GM19397 (cell line): Measurements from ENCODE around the gene CIAO2B.
"Not testable (repeated sequence)": the region's sequence is repeated elsewhere in the genome, so short reads cannot be mapped to it uniquely, and the experiment has no call there.

Experiments used
- ATAC-seq: cut with Tn5 transposase; IDR thresholded peaks from one replicate; pipeline ENCODE4 v1.9.1; 2021; ENCODE audit warnings: mild to moderate bottlenecking, moderate library complexity; ENCODE audit not compliant: unreplicated experiment

Gene CIAO2B

DNA sequence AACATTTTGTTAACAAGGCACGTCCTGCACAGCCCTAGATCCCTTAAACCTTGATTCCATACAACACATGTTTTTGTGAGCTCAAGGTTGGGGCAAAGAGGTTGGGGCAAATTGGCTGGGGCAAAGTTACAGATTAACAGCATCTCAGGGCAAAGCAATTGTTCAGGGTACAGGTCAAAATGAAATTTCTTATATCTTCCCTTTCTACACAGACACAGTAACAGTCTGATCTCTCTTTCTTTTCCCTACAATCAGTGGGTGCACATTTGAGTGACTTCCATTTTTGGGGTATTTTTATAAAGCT, 21.9 kb upstream of the CIAO2B start:
- not testable (repeated sequence) for ATAC-seq

DNA sequence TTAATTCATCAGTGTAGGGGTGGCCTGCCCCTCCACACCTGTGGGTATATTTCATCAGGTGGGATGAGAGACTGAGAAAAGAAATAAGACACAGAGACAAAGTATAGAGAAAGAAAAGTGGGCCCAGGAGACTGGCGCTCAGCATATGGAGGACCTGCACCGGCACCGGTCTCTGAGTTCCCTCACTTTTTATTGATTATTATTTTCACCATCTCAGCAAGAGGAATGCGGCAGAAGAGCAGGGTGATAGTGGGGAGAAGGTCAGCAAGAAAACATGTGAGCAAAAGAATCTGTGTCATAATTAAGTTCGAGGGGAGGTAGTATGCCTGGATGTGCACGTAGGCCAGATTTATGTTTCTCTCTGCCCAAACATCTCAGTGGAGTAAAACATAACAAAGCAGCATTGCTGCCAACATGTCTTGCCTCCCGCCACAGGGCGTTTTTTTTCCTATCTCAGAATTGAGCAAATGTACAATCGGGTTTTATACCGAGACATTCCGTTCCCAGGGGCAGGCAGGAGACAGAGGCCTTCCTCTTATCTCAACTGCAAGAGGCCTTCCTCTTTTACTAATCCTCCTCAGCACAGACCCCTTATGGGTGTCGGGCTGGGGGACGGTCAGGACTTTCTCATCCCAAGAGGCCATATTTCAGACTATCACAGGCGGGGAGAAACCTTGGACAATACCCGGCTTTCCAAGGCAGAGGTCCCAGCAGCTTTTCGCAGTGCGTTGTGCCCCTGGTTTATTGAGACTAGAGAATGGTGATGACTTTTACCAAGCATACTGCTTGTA, 21.4 kb upstream of the CIAO2B start:
- ATAC-seq, result not testable (repeated sequence)

DNA sequence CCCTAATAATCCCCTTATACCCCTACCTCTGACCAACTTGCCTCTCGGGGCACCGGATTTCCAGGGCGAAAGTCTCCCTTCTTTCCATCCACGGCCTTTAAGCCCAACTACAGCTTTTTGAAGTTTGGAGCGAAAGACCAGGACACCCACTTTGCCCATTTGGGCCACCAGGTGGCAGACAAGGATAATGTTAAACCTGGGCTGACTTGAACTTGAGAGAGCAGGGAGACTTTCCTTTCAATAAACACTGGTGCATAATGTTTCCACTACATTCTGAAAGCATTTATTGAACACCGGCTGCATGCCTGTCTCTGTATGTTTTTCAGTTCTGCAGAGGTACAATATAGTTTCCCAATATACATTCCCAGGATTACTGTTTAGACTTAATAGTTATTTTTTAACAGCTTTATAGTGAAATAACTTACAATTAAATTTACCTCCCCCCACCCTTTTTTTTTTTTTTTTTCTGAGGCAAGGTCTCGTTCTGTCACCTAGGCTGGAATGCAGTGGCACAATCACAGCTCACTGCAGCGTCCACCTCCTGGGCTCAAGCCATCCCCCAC, 20.0 kb upstream of the CIAO2B start:
- ATAC-seq, result no peak

DNA sequence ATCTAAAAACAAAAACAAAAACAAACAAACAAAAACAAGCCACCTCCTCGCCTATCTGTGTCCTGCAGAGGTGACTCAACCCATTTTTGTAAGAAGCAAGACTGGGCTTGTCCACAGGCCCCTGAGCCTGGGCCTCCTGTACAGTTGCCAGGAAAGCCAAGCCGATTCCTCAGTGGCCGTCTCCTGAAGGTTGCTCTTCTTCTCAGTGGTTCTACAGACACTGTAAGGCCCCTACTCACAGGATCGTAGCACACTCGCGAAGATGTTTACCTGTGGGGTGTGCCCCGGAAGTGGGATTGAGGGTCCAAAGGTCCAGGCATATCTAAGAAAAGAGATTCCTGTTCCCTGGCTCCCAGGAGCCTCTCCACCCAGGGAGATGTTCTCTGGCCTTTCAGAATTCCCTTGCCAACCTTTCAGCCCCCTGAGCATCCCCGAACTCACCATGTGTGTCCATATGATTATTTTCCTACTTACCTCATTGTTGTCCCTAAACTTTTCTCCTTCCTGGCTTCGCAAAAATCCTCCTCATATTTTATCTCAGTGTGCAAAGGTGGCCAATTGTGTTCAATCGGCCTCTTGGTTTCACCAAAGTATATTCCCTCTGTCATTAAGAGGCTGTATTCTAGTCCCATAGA, 19.4 kb upstream of the CIAO2B start:
- ATAC-seq, result no peak

DNA sequence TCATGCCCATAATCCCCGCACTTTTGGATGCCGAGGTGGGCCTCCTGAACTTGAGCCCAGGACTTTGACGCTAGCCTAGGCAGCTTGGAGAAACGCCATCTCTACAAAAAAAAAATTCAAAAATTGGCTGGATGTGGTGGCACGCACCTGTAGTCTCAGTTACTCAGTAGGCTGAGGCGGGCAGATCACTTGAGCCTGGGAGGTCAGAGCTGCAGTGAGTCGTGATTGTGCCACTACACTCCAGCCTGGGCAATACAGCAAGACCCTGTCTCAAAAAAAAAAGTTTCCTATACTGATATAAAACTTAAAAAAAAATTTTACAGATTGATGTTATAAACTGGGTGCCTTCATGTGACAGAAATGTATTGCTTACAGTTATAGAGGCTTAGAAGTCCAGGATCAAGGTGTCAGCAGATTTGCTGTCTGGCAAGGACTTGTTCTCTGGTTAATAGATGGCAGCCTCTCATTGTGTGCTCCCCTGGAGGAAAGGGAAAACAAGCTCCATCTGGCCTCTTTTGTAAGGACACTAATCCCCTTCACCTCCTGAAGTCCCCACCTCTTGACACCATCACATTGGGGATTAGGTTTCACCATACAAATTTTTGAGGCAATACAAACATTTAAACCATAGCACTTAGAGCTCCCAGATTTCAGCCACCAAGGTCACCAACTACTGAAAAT, 18.4 kb upstream of the CIAO2B start:
- ATAC-seq, result no peak

DNA sequence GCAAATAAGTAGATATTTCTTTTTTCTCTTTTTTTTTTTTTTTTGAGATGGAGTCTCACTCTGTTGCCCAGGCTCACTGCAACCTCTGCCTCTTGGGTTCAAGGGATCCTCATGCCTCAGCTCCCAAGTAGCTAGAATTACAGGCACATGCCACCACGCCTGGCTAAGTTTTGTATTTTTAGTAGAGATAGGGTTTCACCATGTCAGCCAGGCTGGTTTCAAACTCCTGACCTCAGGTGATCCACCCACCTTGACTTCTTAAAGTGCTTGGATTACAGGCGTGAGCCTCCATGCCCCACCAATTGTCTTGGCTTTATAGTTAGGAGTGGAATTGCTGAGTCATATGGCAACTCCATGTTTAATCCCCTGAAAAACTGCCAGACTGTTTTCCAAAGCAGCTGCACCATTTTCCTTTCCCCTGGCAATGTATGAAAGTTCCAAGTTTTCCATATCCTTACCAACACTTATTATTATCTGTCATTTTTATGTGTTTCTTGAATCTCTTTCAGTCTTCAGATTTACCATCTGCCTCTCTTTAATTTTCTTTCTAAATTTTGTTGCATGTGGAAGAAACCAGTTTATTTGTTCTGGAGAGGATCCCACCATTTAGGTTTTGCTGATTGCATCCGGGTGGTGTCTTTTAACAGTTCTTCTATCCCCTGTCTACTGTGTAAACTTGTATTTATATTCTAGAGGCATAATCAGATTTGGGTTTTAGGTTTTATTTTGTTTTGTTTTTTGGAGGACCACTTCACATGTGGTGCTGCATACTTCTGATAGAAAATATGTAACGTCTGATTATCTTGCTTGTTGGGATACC, 17.0 kb upstream of the CIAO2B start:
- ATAC-seq, result no peak

DNA sequence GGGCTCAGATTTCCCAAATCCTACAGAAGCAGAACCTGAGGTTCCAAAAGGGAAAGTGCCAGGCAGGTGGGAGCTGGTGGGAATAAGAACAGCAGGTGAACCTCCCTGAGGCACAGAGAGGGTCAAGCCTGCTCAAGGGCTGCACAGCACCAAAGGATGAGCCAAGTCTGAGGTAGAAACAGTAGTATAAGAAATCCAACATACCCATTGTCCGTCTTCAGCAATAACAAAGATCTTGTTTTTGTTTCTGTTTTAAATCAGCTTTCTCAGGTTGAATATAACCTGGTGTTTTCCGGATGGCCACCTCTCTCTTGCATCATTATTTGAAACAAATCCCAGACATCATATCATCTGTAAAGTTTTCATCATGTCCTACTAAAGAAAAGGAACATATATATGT, 16.2 kb upstream of the CIAO2B start:
- ATAC-seq, result no peak

DNA sequence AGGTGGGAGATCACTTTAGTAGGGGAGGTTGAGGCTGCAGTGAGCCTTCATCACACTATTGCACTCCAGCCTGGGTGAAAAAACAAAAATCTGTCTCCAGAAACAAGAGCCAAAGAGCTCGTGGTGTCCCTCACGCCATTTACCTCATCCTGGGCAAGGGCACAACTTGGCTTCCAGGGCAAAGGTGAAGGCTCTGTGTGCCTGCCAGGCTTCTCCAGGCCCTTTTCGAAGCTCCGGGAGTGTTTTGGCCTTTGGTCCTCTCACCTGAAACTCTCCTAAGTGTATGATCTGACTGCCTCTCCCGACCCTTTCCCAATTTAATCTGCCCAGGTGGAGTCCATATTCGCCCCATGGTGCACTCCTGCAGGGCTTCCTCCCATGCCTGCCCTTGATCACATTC, 15.3 kb upstream of the CIAO2B start:
- no peak for ATAC-seq

DNA sequence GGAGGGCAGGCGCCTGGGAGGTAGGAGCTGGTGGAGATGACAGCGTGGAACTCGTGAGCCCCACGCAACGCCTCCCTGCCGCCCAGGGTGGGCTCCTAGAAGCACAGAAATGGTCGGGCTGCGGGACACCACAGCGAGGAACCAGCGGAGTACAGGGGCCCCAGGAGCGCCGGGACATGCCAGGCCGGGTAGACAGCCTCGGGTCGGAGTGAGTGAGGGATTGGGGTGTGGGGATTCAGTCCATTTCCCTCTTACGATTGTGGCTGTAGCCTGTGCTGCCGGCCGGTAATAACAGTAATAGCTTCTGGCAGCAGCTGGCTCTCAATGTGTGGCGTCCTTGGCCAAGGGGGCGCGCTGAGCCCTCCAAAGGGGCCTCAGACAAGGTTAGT, 14.6 kb upstream of the CIAO2B start:
- no peak for ATAC-seq

DNA sequence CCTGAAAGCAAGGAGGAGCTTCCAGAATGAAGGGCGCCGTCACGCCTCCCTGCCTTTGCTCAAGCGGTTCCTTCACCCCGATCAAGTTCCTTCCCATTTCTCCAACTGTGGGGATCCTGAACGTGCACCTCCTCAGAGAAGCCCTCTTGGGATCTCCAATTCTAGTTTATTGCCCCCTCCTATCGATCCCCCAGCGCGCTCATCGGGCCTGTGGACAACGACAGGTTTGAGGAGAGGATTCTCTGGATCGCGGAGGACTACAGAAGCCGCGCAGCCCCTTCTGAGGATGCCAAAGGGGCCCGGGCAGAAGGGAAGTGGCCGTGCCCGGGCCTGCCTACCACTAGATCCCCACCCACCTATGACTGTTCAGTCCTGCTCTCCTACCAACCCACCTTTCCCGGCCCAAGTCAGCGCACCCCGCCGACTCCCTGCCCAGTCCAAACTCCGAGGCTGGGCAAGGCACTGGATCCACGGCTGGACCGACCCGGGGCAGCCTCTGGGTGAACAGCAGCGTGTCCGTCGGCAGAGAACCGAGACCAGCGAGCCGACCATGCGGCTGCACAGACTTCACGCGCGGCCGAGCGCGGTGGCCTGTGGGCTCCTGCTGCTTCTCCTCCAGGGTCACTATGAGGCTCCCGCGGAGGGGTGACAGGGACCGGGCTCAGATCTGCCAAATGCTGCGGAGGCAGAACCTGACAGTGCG, 14.1 kb upstream of the CIAO2B start:
- no peak for ATAC-seq

DNA sequence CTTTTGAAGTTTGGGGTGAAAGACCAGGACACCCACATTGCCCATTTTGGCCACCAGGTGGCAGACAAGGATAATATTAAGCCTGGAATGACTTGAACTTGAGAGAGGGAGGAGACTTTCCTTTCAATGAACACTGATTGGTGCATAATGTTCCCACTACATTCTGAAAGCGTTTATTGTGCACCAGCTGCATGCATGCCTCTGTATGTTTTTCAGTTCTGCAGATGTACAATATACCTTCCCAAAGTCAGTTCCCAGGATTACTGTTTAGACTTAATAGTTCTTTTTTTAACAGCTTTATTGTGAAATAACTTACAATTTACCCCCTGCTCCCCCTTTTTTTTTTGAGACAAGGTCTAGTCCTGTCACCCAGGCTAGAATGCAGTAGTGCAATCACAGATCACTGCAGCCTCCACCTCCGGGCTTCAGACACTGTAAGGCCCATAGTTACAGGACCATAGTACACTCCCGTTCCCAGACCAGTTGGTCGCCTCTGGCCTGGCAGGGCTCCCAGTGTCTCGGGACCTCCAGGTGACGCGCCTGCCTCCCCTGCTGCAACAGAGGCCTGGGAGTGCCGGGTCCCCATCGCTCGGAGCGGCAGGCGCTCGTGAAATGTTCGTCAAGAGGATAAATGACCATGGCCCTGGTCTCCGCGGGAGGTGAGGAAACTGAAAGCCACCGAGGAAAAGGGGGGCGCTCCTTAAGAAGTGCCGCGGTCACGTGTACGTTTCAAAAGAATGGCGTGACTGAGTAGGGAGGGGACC, 13.3 kb upstream of the CIAO2B start:
- ATAC-seq, result no peak

DNA sequence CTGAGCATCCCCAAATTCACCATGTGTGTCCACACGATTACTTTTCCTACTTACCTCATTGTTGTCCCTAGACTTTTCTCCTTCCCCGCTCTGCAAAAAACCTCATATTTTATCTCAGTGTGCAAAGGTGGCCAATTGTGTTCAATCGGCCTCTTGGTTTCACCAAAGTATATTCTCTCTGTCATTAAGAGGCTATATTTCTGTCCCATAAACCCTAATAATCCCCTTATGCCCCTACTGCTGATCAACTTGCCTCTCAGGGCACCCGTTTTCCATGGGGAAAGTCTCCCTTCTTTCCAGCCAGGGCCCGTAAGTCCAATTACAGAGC, 12.7 kb upstream of the CIAO2B start:
- no peak for ATAC-seq

DNA sequence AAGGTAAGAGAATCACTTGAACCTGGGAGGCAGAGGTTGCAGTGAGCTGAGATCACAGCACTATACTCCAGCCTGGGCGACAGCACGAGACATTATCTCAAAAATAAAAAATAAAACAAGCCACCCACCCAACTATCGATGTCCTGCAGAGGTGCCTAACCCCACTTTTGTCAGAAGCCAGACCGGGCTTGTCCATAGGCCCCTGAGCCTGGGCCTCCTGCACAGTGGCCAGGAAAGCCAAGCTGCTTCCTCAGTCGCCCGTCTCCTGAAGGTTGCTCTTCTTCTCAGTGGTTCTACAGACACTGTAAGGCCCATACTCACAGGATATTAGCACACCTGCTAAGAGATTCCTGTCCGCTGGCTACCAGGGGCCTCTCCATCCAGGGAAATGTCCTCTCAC, 12.3 kb upstream of the CIAO2B start:
- ATAC-seq, result no peak

DNA sequence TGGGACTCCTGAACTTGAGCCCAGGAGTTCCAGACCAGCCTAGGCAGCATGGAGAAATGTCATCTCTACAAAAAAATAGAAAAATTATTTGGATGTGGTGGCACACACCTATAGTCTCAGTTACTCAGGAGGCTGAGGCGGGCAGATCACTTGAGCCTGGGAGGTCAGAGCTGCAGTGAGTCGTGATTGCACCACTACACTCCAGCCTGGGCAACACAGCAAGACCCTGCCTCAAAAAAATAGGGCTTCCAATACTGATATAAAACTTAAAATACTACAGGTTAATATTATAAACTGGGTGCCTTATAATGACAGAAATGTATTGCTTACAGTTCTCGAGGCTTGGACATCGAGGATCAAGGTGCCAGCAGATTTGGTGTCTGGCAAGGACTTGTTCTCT, 11.7 kb upstream of the CIAO2B start:
- no peak for ATAC-seq

DNA sequence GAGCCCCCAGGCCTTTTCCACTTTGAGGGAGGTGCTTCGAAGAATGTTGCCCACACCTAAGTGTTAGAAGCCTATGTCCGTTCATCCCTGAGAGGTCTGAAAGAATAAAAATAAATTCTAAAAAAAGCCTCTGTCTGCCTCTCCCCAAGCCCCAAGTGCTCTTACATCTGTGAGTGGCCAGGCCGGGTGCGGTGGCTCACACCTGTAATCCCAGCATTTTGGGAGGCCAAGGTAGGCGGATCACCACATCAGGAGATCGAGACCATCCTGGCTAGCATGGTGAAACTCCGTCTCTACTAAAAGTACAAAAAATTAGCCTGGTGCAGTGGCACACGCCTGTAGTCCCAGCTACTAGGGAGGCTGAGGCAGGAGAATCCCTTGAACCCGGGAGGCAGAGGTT, 10.8 kb upstream of the CIAO2B start:
- not testable (repeated sequence) for ATAC-seq

DNA sequence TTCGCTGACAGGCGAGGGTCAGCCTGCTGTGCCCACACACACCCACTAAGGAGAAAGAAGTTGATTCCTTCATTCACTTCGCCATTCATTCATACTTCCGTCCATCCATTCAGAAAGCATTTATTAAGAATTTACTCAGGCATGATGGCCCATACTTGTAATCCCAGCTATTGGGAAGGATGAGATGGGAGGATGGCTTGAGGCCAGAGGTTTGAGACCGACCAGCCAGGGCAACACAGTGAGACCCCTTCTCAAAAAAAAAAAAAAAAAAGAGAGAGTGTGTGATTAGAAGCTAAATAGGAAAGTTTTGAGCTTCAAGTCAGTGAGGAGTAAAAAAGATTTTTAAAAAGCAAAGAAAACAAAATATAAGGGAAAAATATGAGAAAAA, 9.8 kb upstream of the CIAO2B start:
- ATAC-seq, result no peak

DNA sequence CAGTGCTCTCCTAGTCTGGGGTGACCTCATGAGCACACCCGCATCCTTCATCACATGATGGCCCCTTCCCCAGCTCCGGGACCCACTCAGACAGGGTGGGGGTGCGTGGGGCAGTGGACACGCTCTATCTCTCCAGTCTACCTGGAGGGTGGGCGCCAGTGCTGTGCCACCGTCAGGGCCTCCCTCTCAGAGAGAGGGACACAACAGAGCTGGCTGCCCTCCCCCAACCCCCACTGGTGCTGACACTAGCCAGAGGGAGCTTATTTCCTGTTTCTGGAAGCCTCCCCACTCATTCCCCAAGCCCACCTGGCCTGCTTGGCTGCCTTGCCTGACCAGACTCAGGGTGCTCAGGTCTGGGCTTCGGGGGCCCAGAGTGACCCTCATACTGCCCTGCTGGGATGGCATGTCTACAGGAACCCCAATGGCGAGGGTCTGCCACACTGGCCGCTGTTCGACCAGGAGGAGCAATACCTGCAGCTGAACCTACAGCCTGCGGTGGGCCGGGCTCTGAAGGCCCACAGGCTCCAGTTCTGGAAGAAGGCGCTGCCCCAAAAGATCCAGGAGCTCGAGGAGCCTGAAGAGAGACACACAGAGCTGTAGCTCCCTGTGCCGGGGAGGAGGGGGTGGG, 9.3 kb upstream of the CIAO2B start:
- ATAC-seq, result no peak

DNA sequence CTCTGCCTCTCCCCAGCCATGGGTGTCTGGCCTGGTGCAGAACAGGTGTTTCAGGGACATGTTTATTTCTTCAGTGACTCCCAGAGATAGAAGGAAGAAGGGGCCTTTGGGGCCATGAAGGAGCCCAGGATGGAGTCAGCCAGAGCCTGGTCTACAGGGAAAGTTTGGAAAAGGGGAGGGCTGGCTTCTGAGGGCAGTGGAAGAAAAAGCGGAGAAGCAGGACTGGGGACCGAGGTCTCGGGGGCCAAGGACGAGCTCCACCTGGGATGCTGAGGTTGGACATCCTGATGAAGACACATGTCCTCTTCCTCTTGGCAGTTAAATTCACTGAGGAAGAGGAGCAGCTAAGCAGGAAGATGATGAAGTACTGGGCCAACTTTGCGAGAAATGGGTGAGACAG, 8.8 kb upstream of the CIAO2B start:
- no peak for ATAC-seq

DNA sequence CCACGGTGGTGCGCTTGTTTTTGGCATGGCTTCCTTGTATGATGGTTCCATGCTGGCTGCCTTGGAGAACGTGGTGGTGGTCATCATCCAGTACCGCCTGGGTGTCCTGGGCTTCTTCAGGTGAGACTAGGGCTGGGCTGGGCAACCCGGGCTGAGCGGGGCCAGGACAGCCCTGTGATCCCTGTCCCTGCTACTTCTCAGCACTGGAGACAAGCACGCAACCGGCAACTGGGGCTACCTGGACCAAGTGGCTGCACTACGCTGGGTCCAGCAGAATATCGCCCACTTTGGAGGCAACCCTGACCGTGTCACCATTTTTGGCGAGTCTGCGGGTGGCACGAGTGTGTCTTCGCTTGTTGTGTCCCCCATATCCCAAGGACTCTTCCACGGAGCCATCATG, 6.0 kb upstream of the CIAO2B start:
- no peak for ATAC-seq

DNA sequence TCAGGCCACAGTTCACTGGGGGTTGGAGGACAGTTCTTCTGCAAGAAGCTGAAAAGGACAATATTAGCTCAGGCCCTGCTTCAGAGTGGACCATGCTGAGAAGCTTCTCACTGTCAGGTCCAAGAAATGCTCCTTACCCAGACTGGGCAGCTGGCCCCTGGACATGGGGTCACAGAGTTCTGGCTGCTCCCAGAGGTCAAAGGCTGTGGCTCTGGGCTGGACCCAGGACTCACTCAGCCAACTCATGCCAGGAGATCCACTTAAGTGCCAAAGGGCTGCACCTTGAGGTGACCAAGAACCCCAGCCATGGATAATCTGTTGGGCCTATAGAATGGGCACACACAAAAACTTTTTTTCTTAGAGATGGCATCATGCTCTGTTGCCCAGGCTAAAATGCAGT, 5.2 kb upstream of the CIAO2B start:
- no peak for ATAC-seq
